HL-60 (cell line): ENCODE results near the gene CAMKMT.

Experiments used
- DNase-seq, 2 experiments: peaks; one replicate each; pipeline ENCODE4 v3.0.0-alpha.2; 2010 to 2020; ENCODE audit warnings: low read depth in 1 of 2, low spot score in 1 of 2
- H3K27ac ChIP-seq: fragments of 250-450 bp; sonication (Bioruptor Pico); replicated peaks from 2 replicates; pipeline ENCODE4 v1.5.1; 2020; ENCODE audit warnings: mild to moderate bottlenecking, moderate library complexity
- H3K27me3 ChIP-seq: fragments of 250-450 bp; sonication (Bioruptor Pico); 2 replicates; pipeline ENCODE4 v1.5.1; 2021; ENCODE audit warnings: mild to moderate bottlenecking, moderate library complexity; ENCODE audit not compliant: insufficient read depth, poor library complexity, severe bottlenecking
- H3K4me3 ChIP-seq: replicated peaks from 2 replicates; pipeline ENCODE4 v1.5.1; 2011; ENCODE audit warnings: mild to moderate bottlenecking, control low read depth, low read length; ENCODE audit not compliant: insufficient read depth
- GABPA ChIP-seq: IDR thresholded peaks from 2 replicates; pipeline ENCODE4 v1.6.1; 2012; ENCODE audit warnings: low read depth
- POLR2AphosphoS5 ChIP-seq: IDR thresholded peaks from 2 replicates; pipeline ENCODE4 v1.6.1; 2012; ENCODE audit warnings: low read depth
- REST ChIP-seq: IDR thresholded peaks from 2 replicates; pipeline ENCODE4 v1.6.1; 2012; ENCODE audit warnings: low read depth; ENCODE audit not compliant: insufficient replicate concordance
- SPI1 ChIP-seq: IDR thresholded peaks from 2 replicates; pipeline ENCODE4 v1.6.1; 2012; ENCODE audit warnings: low read depth, mild to moderate bottlenecking, borderline replicate concordance
- TF ChIP-seq, protein P1 (sequence below): IDR thresholded peaks from one replicate; pipeline ENCODE4 v1.5.1; 2011; ENCODE audit warnings: low read length, control low read depth, inconsistent platforms; ENCODE audit not compliant: insufficient read depth

The CAMKMT gene

GRCh38 chr2:44455877-44456276 is 94.1 kb downstream of the CAMKMT start:
- DNase-seq, result no peak
- Histone ChIP-seq H3K27ac (no peak overlapping the region), H3K4me3 (no peak overlapping the region), H3K27me3 (no peaks in the 10 kb centered on the region)
- no peak for TF ChIP-seq SPI1
- TF ChIP-seq GABPA, result no peak
- TF ChIP-seq, protein P1, sequence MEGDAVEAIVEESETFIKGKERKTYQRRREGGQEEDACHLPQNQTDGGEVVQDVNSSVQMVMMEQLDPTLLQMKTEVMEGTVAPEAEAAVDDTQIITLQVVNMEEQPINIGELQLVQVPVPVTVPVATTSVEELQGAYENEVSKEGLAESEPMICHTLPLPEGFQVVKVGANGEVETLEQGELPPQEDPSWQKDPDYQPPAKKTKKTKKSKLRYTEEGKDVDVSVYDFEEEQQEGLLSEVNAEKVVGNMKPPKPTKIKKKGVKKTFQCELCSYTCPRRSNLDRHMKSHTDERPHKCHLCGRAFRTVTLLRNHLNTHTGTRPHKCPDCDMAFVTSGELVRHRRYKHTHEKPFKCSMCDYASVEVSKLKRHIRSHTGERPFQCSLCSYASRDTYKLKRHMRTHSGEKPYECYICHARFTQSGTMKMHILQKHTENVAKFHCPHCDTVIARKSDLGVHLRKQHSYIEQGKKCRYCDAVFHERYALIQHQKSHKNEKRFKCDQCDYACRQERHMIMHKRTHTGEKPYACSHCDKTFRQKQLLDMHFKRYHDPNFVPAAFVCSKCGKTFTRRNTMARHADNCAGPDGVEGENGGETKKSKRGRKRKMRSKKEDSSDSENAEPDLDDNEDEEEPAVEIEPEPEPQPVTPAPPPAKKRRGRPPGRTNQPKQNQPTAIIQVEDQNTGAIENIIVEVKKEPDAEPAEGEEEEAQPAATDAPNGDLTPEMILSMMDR, result no peak
- TF ChIP-seq REST, result no peak
- no peak for TF ChIP-seq POLR2AphosphoS5

- TF ChIP-seq, protein P1, result no peak
- no peaks in the 10 kb centered on the region for H3K27me3 ChIP-seq
- no peak for DNase-seq
- no peak overlapping the region for H3K4me3 ChIP-seq
- no peak overlapping the region for H3K27ac ChIP-seq
Measured at GRCh38 chr2:44456946-44457345, 95.2 kb downstream of the CAMKMT start.

GRCh38 chr2:44459739-44460138 is 98.0 kb downstream of the CAMKMT start:
- TF ChIP-seq, protein P1, result no peak
- no peak for TF ChIP-seq POLR2AphosphoS5
- H3K27ac ChIP-seq, result no peak overlapping the region
- no peaks in the 10 kb centered on the region for H3K27me3 ChIP-seq
- DNase-seq, result no peak
- no peak overlapping the region for H3K4me3 ChIP-seq

- Histone ChIP-seq H3K4me3 (no peak overlapping the region), H3K27ac (no peak overlapping the region), H3K27me3 (no peaks in the 10 kb centered on the region)
- TF ChIP-seq POLR2AphosphoS5, result no peak
- TF ChIP-seq GABPA, result no peak
- no peak for TF ChIP-seq REST
- TF ChIP-seq, protein P1, result no peak
- no peak for TF ChIP-seq SPI1
- DNase-seq, result no peak
Measured at GRCh38 chr2:44462934-44463849, 101.4 kb downstream of the CAMKMT start.
